PFSK-1 (cell line): ENCODE results near the gene QSER1. TPM values are rescaled to one million over a fixed set of nuclear protein-coding genes. Genes with fewer than 3 reads are reported as not detected.
A peak's percentile ranks its signal among the peaks of the same experiment; 100 is the strongest.

Experiments
- FOXP2 ChIP-seq: optimal IDR thresholded peaks from 2 replicates; pipeline ENCODE3; 2011; ENCODE audit warnings: borderline replicate concordance, control low read depth, inconsistent platforms; ENCODE audit not compliant: insufficient read depth; ENCODE audit errors: extremely low read length, extremely low read depth
- POLR2AphosphoS5 ChIP-seq: IDR thresholded peaks from 2 replicates; pipeline ENCODE4 v1.6.1; 2012; ENCODE audit warnings: low read depth, mild to moderate bottlenecking, control low read depth, low read length, moderate library complexity
- REST ChIP-seq, 2 experiments: IDR thresholded peaks; 2 replicates each; pipeline versions ENCODE4 v1.6.1 to v1.8.0; 2011 to 2012; ENCODE audit warnings: low read depth in 2 of 2, low read length in 2 of 2, control low read depth in 1 of 2, inconsistent platforms in 1 of 2, mild to moderate bottlenecking in 1 of 2, moderate library complexity in 1 of 2; ENCODE audit not compliant: insufficient read depth in 1 of 2
- SIN3A ChIP-seq: IDR thresholded peaks from 2 replicates; pipeline ENCODE4 v1.6.1; 2012; ENCODE audit warnings: mild to moderate bottlenecking, low read length, moderate library complexity, borderline replicate concordance; ENCODE audit not compliant: insufficient read depth
- TAF1 ChIP-seq: IDR thresholded peaks from 2 replicates; pipeline ENCODE4 v1.6.1; 2012; ENCODE audit warnings: low read length, control low read depth, borderline replicate concordance; ENCODE audit not compliant: insufficient read depth
- polyA plus RNA-seq: library from polyadenylated mRNA; unstranded; fragments of >200 nt; gene quantifications from one replicate; pipeline ENCODE4 v1.2.1, GENCODE V29; 2012; ENCODE audit warnings: low read depth, missing spikeins; ENCODE audit not compliant: insufficient read length

Gene QSER1
- 5.3 TPM for polyA plus RNA-seq

GRCh38 chr11:32892355-32893092 lies at the start of gene QSER1:
TSS of gene QSER1 (plus strand) at chr11:32892811. CDS start at chr11:32893126, 315 bp downstream.
- TF ChIP-seq TAF1 (no peak), FOXP2 (peak; percentile 51), SIN3A (peak; percentile 86; the same call in 1 of the 2 replicates), REST (IDR thresholded peaks at IDR 0.05; ENCODE audit: insufficient read depth in 1 of 2, low read depth in 2 of 2, low read length in 2 of 2) (peak; percentile 52 to 81; a peak in 3 of 4 replicates), POLR2AphosphoS5 (peak; percentile 51)

- TF ChIP-seq POLR2AphosphoS5 (no peak), FOXP2 (no peak), TAF1 (no peak), SIN3A (no peak), REST (IDR thresholded peaks at IDR 0.05; ENCODE audit: insufficient read depth in 1 of 2, low read depth in 2 of 2, low read length in 2 of 2) (no peak)
These were observed 49.1 kb upstream of the QSER1 start for GRCh38 chr11:32843544-32843943.

GRCh38 chr11:32847511-32847910 lies 45.1 kb upstream of the QSER1 start:
- TF ChIP-seq POLR2AphosphoS5 (no peak), SIN3A (no peak), REST (IDR thresholded peaks at IDR 0.05; ENCODE audit: insufficient read depth in 1 of 2, low read depth in 2 of 2, low read length in 2 of 2) (no peak), TAF1 (no peak), FOXP2 (no peak)

GRCh38 chr11:32849761-32850160 lies 42.9 kb upstream of the QSER1 start:
- TF ChIP-seq POLR2AphosphoS5 = no peak
- no peak for TF ChIP-seq FOXP2
- no peak for TF ChIP-seq REST (IDR thresholded peaks at IDR 0.05; ENCODE audit: insufficient read depth in 1 of 2, low read depth in 2 of 2, low read length in 2 of 2)
- TF ChIP-seq SIN3A = no peak
- no peak for TF ChIP-seq TAF1

GRCh38 chr11:32851251-32851650 lies 41.4 kb upstream of the QSER1 start:
- TF ChIP-seq POLR2AphosphoS5 (no peak), REST (IDR thresholded peaks at IDR 0.05; ENCODE audit: insufficient read depth in 1 of 2, low read depth in 2 of 2, low read length in 2 of 2) (no peak), SIN3A (no peak), FOXP2 (no peak), TAF1 (no peak)
